ENCODE measurements around the gene LIPC. TPM values are rescaled to one million over a fixed set of nuclear protein-coding genes. Genes with fewer than 3 reads are reported as not detected.
A peak's percentile ranks its signal among the peaks of the same experiment; 100 is the strongest.

LIPC gene
- total RNA-seq, 2 donors from 2014 or later: 0.17 to 0.26 TPM

DNA sequence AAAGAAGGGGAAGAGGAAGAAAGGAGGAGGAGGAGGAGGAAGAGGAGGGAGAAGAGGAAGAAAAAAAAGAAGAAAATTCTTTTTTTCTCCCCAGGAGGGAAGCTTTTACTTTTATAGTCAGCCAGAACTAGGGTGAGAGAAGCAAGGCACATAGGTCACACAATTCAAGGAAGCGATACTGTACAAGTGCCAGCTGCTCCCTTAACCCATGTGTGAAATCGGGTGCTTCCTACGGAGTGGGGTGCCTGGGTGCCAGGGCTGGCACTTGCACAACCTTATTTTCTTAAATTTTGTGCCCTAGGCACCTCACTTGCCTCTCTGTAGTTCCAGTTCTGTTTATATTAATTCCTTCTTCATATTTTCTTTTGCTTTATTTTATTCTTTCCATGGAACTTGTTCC, 150.4 kb downstream of the LIPC start:
- no peak for ATAC-seq (replicated peaks)
- Mint-ChIP-seq H3K4me3 (no peak overlapping the region), H3K9me3 (no peaks in the 10 kb centered on the region), H3K27ac (no peak overlapping the region), H3K4me1 (peaks cover 7% of the 10 kb centered on the region), H3K27me3 (peaks cover 4% of the 10 kb centered on the region), H3K36me3 (ENCODE audit: low read depth) (no peaks in the 10 kb centered on the region)

DNA sequence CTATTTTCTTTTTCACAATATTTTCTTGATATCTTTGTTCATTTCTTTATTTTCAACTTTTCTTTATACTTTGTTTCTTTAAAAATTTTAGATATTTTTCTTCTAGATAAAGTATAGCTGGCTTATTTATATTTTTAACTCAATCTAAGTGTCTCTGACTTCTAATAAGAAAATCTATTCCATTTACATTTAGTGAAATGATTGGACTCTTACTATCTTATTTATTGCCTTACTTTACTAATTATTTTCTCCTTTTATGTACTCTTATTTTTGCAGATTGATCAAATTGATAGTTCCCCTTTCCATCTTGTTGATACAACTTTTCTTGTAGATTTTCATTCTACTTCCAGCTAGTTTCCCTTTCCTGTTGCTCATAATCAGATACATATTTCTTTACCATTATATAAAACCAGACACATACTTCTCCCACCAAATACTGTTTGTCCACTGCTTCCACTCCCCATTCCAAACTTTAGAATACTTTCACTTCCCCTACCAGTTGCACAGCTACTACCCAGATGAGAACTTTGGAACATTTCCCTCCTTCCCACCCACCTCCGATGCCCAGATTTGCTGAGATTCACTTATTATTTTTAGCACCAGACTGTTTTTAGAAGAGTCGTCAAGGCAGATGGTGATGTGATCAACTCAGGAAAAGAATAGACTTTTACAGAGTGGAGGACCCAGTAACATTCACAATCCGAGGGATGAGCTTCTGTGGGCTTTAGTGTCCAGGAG, 151.5 kb downstream of the LIPC start:
- Mint-ChIP-seq H3K4me3 (no peak overlapping the region), H3K27ac (no peak overlapping the region), H3K27me3 (peaks cover 4% of the 10 kb centered on the region), H3K4me1 (peaks cover 7% of the 10 kb centered on the region), H3K36me3 (ENCODE audit: low read depth) (no peaks in the 10 kb centered on the region), H3K9me3 (no peaks in the 10 kb centered on the region)
- no peak for ATAC-seq (replicated peaks)

DNA sequence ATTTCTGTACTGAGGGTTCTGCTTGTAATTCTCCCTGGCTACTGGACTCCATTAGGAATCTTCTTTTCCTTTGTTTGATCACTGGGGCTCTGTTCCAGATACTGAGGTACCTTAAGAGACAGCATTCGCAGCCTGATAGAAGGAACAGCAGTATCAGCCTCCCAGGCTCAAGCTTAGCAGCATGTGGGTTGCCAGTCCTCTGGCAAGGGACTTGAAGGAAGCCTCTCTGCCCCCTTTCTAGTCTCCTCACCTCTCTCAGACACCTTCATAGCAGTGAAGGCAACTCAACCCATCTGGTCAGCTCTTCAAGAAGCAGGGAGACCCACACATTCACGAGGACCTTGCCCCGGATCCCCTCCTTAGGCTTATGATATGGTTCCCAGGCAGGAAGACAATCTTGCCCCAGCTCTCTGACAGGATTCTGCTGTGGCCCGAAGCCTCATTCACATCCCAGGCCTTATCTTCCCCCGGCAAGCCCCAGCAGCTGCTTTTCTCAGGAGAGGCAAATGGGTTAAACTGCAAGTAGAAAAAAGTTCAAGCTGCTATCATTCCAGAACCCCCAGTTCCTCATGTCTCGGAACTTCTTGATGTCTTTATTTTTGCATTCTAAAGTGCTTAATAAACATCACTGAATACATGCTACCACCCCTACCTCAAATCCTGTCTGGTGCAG, 153.1 kb downstream of the LIPC start:
- no peaks in the 10 kb centered on the region for H3K36me3 Mint-ChIP-seq (ENCODE audit: low read depth)
- H3K4me3 Mint-ChIP-seq: no peak overlapping the region
- no peaks in the 10 kb centered on the region for H3K9me3 Mint-ChIP-seq
- ATAC-seq (replicated peaks): no peak
- H3K27ac Mint-ChIP-seq: peak overlapping the region; percentile 4
- H3K27me3 Mint-ChIP-seq: peaks cover 4% of the 10 kb centered on the region
- peaks cover 7% of the 10 kb centered on the region for H3K4me1 Mint-ChIP-seq

DNA sequence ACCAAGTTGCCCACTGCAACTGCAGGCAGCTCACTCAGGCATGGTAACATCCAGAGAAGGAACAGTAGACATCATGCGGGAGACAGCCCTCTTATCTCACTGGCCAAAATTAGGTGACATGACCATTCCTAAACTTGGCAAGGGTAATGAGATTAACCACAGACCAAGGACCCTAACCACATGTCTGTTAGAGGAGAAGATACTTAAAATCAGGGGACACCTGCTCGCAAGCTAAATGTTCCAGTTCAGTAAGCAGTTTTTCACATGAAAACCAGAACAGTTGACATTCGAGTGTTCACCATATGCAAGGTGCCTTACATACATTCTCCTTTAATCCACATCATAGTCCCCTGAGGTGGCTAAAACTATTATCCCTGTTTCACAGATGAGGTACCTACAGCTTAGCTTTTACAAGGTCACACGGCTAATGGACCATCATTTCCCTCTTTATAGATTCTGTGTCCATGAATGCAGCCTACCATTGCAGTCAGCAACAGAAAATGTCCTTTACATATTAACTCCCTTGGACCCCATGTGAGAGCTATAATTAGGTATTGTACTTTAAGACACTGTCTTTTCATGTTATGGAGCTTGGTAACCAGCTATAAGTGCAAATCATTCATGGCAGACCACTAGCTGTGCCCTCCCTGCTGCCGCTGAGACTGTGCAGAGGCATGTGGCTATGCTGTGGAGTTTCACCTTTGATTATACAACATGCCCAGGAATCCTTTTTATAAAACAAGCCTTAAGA, 154.1 kb downstream of the LIPC start:
- Mint-ChIP-seq H3K27me3 (peaks cover 4% of the 10 kb centered on the region), H3K4me1 (peaks cover 7% of the 10 kb centered on the region), H3K9me3 (no peaks in the 10 kb centered on the region), H3K4me3 (no peak overlapping the region), H3K27ac (peak overlapping the region; percentile 4), H3K36me3 (ENCODE audit: low read depth) (no peaks in the 10 kb centered on the region)
- no peak for ATAC-seq (replicated peaks)

DNA sequence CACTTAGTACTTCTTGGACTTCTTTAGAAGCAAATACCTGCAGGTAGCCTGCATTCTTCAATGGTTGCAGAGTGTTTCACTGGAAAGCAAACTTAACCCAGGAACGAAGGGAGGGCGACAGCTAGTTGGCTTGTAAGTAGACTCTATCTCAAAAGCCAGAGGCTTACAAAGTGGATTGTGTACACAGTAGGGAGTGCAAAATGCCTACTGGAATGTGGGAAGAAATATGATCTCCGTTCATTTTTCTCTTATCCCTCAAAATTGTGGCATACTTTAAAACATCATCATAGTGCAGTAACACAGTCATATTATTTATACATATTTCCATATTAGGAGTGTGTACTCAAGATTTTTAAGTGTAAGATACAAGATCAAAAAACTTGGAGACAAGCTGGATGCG, 155.7 kb downstream of the LIPC start:
- Mint-ChIP-seq H3K27ac (no peak overlapping the region), H3K4me3 (no peak overlapping the region), H3K4me1 (peaks cover 7% of the 10 kb centered on the region), H3K9me3 (no peaks in the 10 kb centered on the region), H3K27me3 (peaks cover 4% of the 10 kb centered on the region), H3K36me3 (ENCODE audit: low read depth) (no peaks in the 10 kb centered on the region)
- no peak for ATAC-seq (replicated peaks)

DNA sequence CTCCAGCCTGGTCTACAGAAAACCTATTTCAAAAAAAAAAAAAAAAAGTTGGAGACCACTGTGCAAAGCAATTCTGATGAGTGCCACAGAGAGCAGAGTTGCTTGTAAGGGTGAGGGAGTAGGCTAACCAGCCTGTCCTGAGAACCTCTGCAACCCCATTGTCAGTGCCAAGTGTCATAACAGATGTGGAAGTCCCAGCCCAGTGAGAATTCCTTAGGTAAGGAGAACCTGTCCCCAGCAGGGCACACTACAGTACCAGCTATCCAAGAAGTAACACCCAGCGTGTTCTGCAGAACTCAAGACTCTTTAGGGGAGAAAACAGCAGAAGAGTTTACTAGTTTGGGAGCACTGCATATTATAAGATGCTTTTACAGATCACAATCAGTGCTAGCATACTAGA, 156.3 kb downstream of the LIPC start:
- H3K27me3 Mint-ChIP-seq: peaks cover 4% of the 10 kb centered on the region
- H3K9me3 Mint-ChIP-seq: no peaks in the 10 kb centered on the region
- H3K36me3 Mint-ChIP-seq (ENCODE audit: low read depth): peaks cover 4% of the 10 kb centered on the region
- H3K4me3 Mint-ChIP-seq: no peak overlapping the region
- no peak overlapping the region for H3K27ac Mint-ChIP-seq
- ATAC-seq (replicated peaks): no peak
- peaks cover 7% of the 10 kb centered on the region for H3K4me1 Mint-ChIP-seq

DNA sequence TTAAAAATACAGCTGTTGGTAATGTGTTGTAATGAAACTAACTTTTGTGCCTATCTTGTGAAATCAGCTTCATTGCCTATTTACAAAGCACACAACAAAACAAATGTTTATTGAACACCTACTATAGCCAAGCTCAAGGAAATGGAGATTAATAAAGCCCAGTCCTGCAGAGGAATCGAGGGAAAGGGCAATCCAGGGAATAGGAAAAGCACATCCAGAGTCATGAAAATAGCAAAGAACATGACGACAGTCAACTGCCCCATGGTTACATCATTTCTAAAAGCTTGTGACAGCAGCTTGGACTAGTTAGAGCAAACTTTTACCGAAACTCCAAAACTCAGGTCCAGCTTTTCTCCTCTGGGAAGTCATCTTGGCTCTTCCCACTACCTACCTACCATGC, 157.3 kb downstream of the LIPC start:
- H3K4me1 Mint-ChIP-seq: peaks cover 7% of the 10 kb centered on the region
- no peak overlapping the region for H3K4me3 Mint-ChIP-seq
- no peaks in the 10 kb centered on the region for H3K9me3 Mint-ChIP-seq
- H3K27me3 Mint-ChIP-seq: no peaks in the 10 kb centered on the region
- no peak overlapping the region for H3K27ac Mint-ChIP-seq
- ATAC-seq (replicated peaks): no peak
- H3K36me3 Mint-ChIP-seq (ENCODE audit: low read depth): peaks cover 13% of the 10 kb centered on the region

DNA sequence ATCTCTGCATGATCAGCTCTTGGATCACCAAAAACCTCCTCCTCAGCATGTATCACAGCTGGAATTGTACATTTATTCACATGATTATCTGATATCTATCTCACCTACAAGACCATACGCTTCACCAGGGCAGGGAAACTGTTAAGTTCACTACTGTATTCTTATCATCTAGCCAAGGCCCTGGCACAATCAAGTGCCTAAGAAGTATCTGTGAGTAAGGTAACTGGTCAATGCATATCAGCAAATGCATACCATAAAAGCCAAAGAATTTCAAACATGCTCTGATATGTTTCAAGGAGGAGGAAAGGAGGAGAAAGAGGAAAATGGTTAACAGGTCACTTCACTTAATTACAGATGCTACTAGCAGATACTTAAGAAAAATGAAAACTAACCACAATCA, 158.4 kb downstream of the LIPC start:
- no peaks in the 10 kb centered on the region for H3K27me3 Mint-ChIP-seq
- peaks cover 21% of the 10 kb centered on the region for H3K36me3 Mint-ChIP-seq (ENCODE audit: low read depth)
- no peak overlapping the region for H3K27ac Mint-ChIP-seq
- H3K4me1 Mint-ChIP-seq: peaks cover 5% of the 10 kb centered on the region
- no peak overlapping the region for H3K4me3 Mint-ChIP-seq
- no peaks in the 10 kb centered on the region for H3K9me3 Mint-ChIP-seq
- no peak for ATAC-seq (replicated peaks)

DNA sequence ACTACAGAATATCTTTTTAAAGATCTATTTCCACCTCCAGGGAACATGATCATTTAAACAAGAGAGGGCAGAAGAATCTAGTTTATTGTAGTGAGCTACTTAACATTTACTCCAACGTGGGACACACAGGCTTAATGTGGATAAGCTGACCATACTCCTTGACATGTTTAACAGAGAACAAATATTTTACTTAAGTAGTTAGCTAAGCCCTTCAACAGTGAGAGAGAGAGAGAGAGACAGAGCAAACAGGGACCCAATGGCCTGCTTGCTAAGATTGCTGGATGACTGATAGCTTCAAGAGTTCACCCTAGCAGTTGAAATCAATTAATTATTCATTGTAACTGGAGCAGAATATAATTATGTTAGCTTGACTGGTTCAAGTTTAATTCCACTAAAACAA, 159.1 kb downstream of the LIPC start:
- no peaks in the 10 kb centered on the region for H3K27me3 Mint-ChIP-seq
- H3K27ac Mint-ChIP-seq: peak overlapping the region; percentile 56
- no peaks in the 10 kb centered on the region for H3K4me1 Mint-ChIP-seq
- H3K4me3 Mint-ChIP-seq: no peak overlapping the region
- peaks cover 28% of the 10 kb centered on the region for H3K36me3 Mint-ChIP-seq (ENCODE audit: low read depth)
- no peak for ATAC-seq (replicated peaks)
- H3K9me3 Mint-ChIP-seq: no peaks in the 10 kb centered on the region

DNA sequence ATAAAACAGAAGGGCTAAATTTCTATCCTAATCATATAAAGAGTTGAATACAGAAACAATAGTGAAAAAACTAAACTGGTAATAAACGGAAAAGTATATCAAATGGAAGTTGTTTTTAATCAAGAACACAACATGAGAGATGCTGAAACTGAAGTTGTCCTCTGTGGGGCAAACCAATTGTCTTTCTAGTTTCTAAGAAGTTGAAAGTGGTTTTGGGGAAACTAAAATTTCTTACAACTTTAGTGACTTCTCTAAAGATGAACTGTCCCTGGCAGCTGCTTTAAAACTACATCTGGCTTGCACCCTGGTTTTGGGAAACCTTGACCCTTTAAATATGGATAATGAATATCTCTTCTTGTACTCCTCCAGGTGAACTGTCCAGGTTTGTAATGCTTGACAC, 162.1 kb downstream of the LIPC start:
- Mint-ChIP-seq H3K4me3 (no peak overlapping the region), H3K27me3 (no peaks in the 10 kb centered on the region), H3K9me3 (no peaks in the 10 kb centered on the region), H3K4me1 (no peaks in the 10 kb centered on the region), H3K27ac (peak overlapping the region; percentile 61), H3K36me3 (ENCODE audit: low read depth) (peaks cover 55% of the 10 kb centered on the region)
- no peak for ATAC-seq (replicated peaks)

DNA sequence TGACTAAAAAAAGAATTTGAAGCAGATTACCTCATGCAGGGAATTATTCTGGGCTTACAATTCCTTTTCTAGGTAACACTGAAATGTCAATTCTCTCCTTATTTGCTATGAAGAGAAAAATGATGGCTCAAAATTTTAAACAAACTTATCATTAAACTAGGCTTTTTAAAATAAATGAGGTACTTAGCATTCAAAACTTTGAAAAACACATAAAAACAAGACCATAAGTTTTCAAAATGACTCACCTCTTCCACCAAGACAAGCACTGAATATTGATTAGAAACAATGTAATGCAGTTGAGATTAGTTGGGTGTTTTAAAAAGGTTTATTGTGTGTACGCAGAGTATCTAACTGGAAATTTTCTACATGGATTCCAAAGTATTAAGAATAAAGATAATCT, 163.1 kb downstream of the LIPC start:
- H3K4me3 Mint-ChIP-seq: no peak overlapping the region
- H3K4me1 Mint-ChIP-seq: no peaks in the 10 kb centered on the region
- ATAC-seq (replicated peaks): no peak
- no peak overlapping the region for H3K27ac Mint-ChIP-seq
- no peaks in the 10 kb centered on the region for H3K9me3 Mint-ChIP-seq
- no peaks in the 10 kb centered on the region for H3K27me3 Mint-ChIP-seq
- H3K36me3 Mint-ChIP-seq (ENCODE audit: low read depth): peaks cover 62% of the 10 kb centered on the region

DNA sequence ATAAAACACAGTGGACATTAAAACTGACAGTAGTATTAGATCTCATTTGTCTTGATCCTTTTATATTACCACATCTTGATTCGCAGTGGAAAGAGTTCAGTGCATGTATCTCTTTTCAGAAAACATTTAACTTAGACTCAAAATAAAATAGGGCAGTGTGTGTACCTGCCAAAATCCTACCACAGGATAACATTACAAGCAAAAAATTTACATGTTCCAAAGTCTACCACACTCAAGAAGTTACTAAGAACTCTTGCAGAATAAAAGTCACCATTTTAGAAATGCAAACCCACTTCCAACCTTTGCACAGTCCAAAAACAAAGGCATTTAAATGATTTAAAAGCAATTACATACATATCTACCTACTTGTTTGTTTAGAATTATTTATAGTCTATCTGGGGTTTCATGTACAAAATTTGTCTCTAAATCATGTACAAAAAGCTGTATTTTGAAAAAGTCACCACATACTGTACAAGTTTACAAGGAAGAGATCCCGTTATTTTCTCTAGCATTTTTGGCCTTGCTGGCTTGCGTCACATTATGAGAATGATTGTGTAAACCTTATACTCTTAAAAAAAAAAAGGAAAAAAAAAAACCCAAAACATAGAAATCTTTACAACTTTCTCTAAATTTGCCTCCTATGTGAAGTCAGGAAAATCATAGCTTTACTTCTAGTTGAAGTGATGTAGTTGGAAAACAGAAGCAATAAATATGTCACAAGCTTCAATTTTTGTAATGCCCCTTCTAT, 163.9 kb downstream of the LIPC start:
- no peak for ATAC-seq (replicated peaks)
- H3K4me3 Mint-ChIP-seq: no peak overlapping the region
- H3K36me3 Mint-ChIP-seq (ENCODE audit: low read depth): peaks cover 62% of the 10 kb centered on the region
- H3K4me1 Mint-ChIP-seq: no peaks in the 10 kb centered on the region
- H3K9me3 Mint-ChIP-seq: no peaks in the 10 kb centered on the region
- no peak overlapping the region for H3K27ac Mint-ChIP-seq
- H3K27me3 Mint-ChIP-seq: no peaks in the 10 kb centered on the region

DNA sequence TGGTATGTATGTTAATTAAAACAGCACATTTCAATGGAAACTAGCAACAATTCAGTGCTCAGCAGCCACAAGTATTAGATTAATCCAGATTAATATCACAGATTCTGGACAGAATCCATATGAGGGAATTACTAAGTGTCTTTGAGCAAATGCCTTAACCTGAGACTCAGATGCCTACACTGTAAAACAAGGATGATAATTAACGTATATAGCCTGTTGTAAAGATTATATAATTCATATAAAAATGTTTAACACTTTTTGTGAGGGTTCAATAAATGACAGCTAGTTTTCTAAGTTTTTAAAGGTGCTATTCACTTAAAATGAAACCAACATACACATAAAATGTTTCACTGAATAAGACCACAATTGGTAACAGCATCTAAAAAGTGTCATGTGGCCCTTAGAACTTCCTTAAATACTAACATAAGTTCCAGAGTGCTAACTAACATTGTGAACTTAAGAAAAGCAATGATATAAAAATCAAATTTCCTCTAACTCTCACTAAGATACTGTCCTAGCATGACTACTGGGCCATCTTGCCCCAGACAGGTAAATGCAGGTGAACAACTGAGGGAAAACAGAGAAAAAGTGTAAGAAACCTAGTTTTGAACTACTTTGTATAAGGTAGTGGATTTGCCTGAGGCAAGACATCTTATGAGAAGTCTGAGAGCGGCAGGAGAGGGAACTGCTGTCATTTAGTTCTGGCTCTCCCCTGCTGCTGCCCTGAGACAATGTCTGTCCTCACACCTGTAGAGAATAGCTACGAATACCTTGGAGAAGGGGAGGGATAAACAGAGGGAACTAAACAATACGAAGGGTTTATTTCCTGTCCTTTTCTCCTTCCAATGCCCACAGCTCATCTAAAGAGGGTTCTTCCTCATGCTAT, 166.4 kb downstream of the LIPC start:
- no peak for ATAC-seq (replicated peaks)
- H3K4me1 Mint-ChIP-seq: no peaks in the 10 kb centered on the region
- no peaks in the 10 kb centered on the region for H3K9me3 Mint-ChIP-seq

DNA sequence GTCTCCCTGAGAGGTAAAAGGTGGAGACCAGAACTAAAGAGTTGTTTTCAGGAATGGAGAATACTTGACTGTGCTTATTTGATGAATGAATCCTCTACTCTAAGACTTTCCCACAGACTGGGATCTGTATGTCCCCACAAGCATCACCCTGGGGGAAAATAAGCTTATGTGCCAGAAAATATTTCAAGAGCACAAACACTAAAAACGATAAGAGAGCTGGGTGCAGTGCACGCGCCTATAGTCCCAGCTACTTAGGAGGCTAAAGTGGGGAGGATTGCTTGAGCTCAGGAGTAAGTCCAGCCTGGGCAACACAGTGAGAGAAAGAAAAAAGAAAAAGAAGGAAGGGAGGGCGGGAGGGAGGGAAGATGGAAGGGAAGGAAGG, 167.0 kb downstream of the LIPC start:
- no peak overlapping the region for H3K27ac Mint-ChIP-seq

More for the DNA sequence above, 166.4 kb downstream of the LIPC start:
- no peak overlapping the region for H3K27ac Mint-ChIP-seq
- no peak overlapping the region for H3K4me3 Mint-ChIP-seq
- no peaks in the 10 kb centered on the region for H3K27me3 Mint-ChIP-seq
- peaks cover 75% of the 10 kb centered on the region for H3K36me3 Mint-ChIP-seq (ENCODE audit: low read depth)

More for the DNA sequence above, 167.0 kb downstream of the LIPC start:
- ATAC-seq (replicated peaks): no peak
- H3K27me3 Mint-ChIP-seq: no peaks in the 10 kb centered on the region
- H3K4me1 Mint-ChIP-seq: no peaks in the 10 kb centered on the region
- H3K36me3 Mint-ChIP-seq (ENCODE audit: low read depth): peaks cover 75% of the 10 kb centered on the region
- H3K4me3 Mint-ChIP-seq: no peak overlapping the region
- H3K9me3 Mint-ChIP-seq: no peaks in the 10 kb centered on the region
